OCI-LY7 (cell line): ENCODE data around the gene SOD1. TPM values are rescaled to one million over a fixed set of nuclear protein-coding genes. Genes with fewer than 3 reads are reported as not detected.
A peak's percentile ranks its signal among the peaks of the same experiment; 100 is the strongest.

Source experiments
- BruUV-seq: library from RNA; stranded (reverse); fragments of 400-500 nt; replicated peaks from 2 replicates; lab custom pipeline; 2021; lab: Mats Ljungman, UMichigan
- CTCF ChIA-PET: fragments of 300-600 bp; sonication (Branson Sonifier 250); formaldehyde crosslinking; loops from one replicate; lab custom pipeline; 2022; ENCODE audit warnings: antibody characterized with exemption; ENCODE audit not compliant: unreplicated experiment; lab: Charles Lee
- POLR2A ChIA-PET: fragments of 300-600 bp; sonication (Branson Sonifier 250); formaldehyde crosslinking; loops from one replicate; lab custom pipeline; 2022; ENCODE audit warnings: antibody characterized with exemption; lab: Charles Lee
- DNase-seq: peaks from one replicate; pipeline ENCODE4 v3.0.0-alpha.2; 2015; ENCODE audit warnings: low spot score
- H2AFZ ChIP-seq: fragments of 200-600 bp; sonication (generic), shearing (Covaris generic); 2 replicates; pipeline ENCODE4 v1.6.1; 2014; ENCODE audit warnings: mild to moderate bottlenecking, antibody characterized with exemption, low read length, moderate library complexity
- H3K27ac ChIP-seq: fragments of 200-600 bp; sonication (generic); 2 replicates; pipeline ENCODE4 v1.5.1; 2014; ENCODE audit warnings: mixed run types, low read depth, mild to moderate bottlenecking, moderate library complexity, low read length, inconsistent platforms; ENCODE audit not compliant: poor library complexity, severe bottlenecking
- H3K36me3 ChIP-seq: fragments of 200-600 bp; sonication (generic); 2 replicates; pipeline ENCODE4 v1.6.1; 2014; ENCODE audit warnings: mild to moderate bottlenecking, antibody characterized with exemption, low read length, moderate library complexity, mixed read lengths; ENCODE audit not compliant: insufficient read depth
- H3K4me1 ChIP-seq: fragments of 200-600 bp; sonication (generic); 2 replicates; pipeline ENCODE4 v1.5.1; 2014; ENCODE audit warnings: mild to moderate bottlenecking, low read length; ENCODE audit not compliant: insufficient read depth, poor library complexity, severe bottlenecking
- H3K4me2 ChIP-seq: fragments of 200-600 bp; sonication (generic); 2 replicates; pipeline ENCODE4 v1.6.1; 2014; ENCODE audit warnings: mild to moderate bottlenecking, low read length
- H3K4me3 ChIP-seq: fragments of 200-600 bp; sonication (generic); 2 replicates; pipeline ENCODE4 v1.5.1; 2014; ENCODE audit warnings: mild to moderate bottlenecking, low read depth, low read length; ENCODE audit not compliant: poor library complexity, severe bottlenecking
- H3K79me2 ChIP-seq: fragments of 200-600 bp; sonication (generic); 2 replicates; pipeline ENCODE4 v1.6.1; 2016; ENCODE audit warnings: low read depth, mild to moderate bottlenecking, low read length, moderate library complexity, mixed read lengths; ENCODE audit not compliant: insufficient read depth
- H3K9me2 ChIP-seq: fragments of 200-600 bp; sonication (generic); 2 replicates; pipeline ENCODE4 v1.6.1; 2016; ENCODE audit warnings: mild to moderate bottlenecking, low read length, mixed read lengths; ENCODE audit not compliant: insufficient read depth
- H3K9me3 ChIP-seq: fragments of 200-600 bp; sonication (generic); 2 replicates; pipeline ENCODE4 v1.6.1; 2014; ENCODE audit warnings: mild to moderate bottlenecking, mixed run types, low read length, mixed read lengths
- H4K20me1 ChIP-seq: fragments of 200-600 bp; sonication (generic); 2 replicates; pipeline ENCODE4 v1.6.1; 2014; ENCODE audit warnings: mild to moderate bottlenecking, antibody characterized with exemption, low read length, moderate library complexity, mixed read lengths; ENCODE audit not compliant: insufficient read depth
- EZH2phosphoT487 ChIP-seq: fragments of 200-600 bp; sonication (generic); IDR thresholded peaks from 2 replicates; pipeline ENCODE4 v1.6.1; 2018; ENCODE audit warnings: low read depth, borderline replicate concordance, mild to moderate bottlenecking, mixed run types, antibody characterized with exemption, low read length, moderate library complexity, mixed read lengths
- intact Hi-C: fragments of 100-400 bp; cut with micrococcal nuclease; formaldehyde crosslinking; loops from one replicate; pipeline ENCODE4 v1.10.0; 2022; ENCODE audit not compliant: unreplicated experiment
- total RNA-seq, 2 experiments: library from RNA; depleted of rRNA in 1 of 2; stranded (reverse); fragments of >200 nt in 1 of 2; shearing (Covaris generic) in 1 of 2; gene quantifications; 2 replicates each; pipeline ENCODE4 v1.2.3, GENCODE V29; 2014 to 2022
- TF ChIP-seq, protein P1 (sequence below): fragments of 200-600 bp; sonication (generic); conservative IDR thresholded peaks from 2 replicates; pipeline ENCODE4 v1.5.1; 2014; ENCODE audit warnings: mild to moderate bottlenecking, antibody characterized with exemption, low read length, moderate library complexity, mixed read lengths

The SOD1 gene
- total RNA-seq, 2 experiments from 2014 or later, result 229 to 307 TPM

DNA sequence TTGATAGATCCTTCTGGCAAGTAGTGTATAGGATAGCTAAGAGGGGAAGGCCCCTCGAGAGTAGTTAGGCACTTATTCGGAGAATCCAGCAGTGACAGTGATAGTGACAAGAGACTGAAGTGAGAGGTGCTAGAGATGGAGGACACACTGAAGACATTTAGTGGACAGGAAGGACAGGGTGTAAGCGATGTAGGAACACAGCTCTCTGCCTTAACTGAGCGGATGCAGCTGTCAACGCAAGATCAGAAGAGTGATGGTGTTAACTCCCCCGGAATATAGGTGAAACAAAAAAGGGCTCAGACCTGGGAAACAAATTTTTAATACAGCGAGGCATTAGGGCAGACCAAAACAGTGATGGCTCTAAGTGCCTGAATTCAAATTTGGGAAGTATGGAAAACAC is 15.8 kb downstream of the SOD1 start:
- no peaks in the 10 kb centered on the region for H3K79me2 ChIP-seq
- no peaks in the 10 kb centered on the region; the same call in 1 of the 2 replicates for H4K20me1 ChIP-seq
- BruUV-seq, result no TSS peak
- H3K4me3 ChIP-seq, result no peak overlapping the region
- no peak for DNase-seq
- H2AFZ ChIP-seq, result no peak overlapping the region
- no peaks in the 10 kb centered on the region for H3K9me2 ChIP-seq
- TF ChIP-seq EZH2phosphoT487, result no peak
- TF ChIP-seq, protein P1, sequence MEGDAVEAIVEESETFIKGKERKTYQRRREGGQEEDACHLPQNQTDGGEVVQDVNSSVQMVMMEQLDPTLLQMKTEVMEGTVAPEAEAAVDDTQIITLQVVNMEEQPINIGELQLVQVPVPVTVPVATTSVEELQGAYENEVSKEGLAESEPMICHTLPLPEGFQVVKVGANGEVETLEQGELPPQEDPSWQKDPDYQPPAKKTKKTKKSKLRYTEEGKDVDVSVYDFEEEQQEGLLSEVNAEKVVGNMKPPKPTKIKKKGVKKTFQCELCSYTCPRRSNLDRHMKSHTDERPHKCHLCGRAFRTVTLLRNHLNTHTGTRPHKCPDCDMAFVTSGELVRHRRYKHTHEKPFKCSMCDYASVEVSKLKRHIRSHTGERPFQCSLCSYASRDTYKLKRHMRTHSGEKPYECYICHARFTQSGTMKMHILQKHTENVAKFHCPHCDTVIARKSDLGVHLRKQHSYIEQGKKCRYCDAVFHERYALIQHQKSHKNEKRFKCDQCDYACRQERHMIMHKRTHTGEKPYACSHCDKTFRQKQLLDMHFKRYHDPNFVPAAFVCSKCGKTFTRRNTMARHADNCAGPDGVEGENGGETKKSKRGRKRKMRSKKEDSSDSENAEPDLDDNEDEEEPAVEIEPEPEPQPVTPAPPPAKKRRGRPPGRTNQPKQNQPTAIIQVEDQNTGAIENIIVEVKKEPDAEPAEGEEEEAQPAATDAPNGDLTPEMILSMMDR, result no peak
- H3K9me3 ChIP-seq, result no peaks in the 10 kb centered on the region
- CTCF ChIA-PET, result interaction anchor here (1.0 kb wide), 1 partner anchor 11 kb away, joined by 3 read pairs; no protein-coding TSS in a partner anchor
- H3K4me2 ChIP-seq, result no peak overlapping the region
- no peak overlapping the region for H3K27ac ChIP-seq
- intact Hi-C loops, result no loop called here
- peaks cover 63% of the 10 kb centered on the region for H3K36me3 ChIP-seq
- peaks cover 14% of the 10 kb centered on the region for H3K4me1 ChIP-seq
- POLR2A ChIA-PET, result no interaction called here

DNA sequence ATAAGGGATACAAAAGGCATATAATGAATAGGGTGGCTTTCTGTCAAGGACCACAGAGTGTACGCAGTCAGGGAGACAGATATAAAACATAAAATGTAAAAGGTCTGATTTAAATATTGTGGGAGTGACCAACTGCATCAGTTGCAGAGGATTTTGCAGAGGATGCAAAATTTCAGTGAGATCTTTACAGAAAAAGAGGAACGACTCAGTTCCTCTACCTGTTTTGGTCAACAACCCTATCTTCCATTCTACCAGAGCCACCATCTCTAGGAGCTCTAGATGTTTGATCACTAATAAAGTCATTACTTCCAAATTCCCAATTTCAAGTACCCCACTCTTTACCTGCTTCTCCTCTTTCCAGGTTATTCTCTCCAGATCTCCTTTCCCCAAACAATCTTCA is 16.5 kb downstream of the SOD1 start:
- Histone ChIP-seq H3K4me1 (peaks cover 14% of the 10 kb centered on the region), H2AFZ (no peak overlapping the region), H3K4me3 (no peak overlapping the region), H3K4me2 (no peak overlapping the region), H3K27ac (no peak overlapping the region), H3K9me2 (no peaks in the 10 kb centered on the region), H3K79me2 (no peaks in the 10 kb centered on the region), H4K20me1 (no peaks in the 10 kb centered on the region; the same call in 1 of the 2 replicates), H3K36me3 (peaks cover 63% of the 10 kb centered on the region), H3K9me3 (no peaks in the 10 kb centered on the region)
- ChIA-PET CTCF (no interaction called here), POLR2A (no interaction called here)
- BruUV-seq, result no TSS peak
- peak; percentile 29 for DNase-seq
- intact Hi-C loops, result no loop called here
- TF ChIP-seq, protein P1, result no peak
- TF ChIP-seq EZH2phosphoT487, result no peak

DNA sequence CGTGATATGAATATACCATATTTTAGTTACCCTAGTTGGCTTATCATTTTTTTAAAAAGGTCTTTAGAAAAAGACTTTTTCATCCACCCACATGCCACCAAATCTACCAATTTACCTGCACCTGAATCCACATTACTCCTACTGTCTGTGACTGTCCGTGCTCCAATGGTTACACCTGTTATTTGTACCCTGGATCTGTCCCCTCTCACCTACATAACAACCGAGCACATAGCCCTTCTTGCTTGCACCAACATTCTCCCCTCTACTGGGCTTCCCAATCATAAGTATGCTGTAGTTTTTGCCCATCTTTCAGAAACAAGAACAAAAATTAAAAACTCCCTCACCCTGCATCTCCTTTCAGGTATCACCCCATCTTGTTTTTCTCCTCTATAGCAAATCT is 17.6 kb downstream of the SOD1 start:
- CTCF ChIA-PET, result no interaction called here
- no peak for DNase-seq
- Histone ChIP-seq H2AFZ (no peak overlapping the region), H3K4me2 (no peak overlapping the region), H3K4me1 (peaks cover 14% of the 10 kb centered on the region), H3K79me2 (no peaks in the 10 kb centered on the region), H4K20me1 (no peaks in the 10 kb centered on the region; the same call in 1 of the 2 replicates), H3K4me3 (no peak overlapping the region), H3K9me2 (no peaks in the 10 kb centered on the region), H3K36me3 (peaks cover 63% of the 10 kb centered on the region), H3K9me3 (no peaks in the 10 kb centered on the region), H3K27ac (no peak overlapping the region)
- TF ChIP-seq, protein P1, result no peak
- TF ChIP-seq EZH2phosphoT487, result no peak
- intact Hi-C loops, result no loop called here
- POLR2A ChIA-PET, result interaction anchor here (1.0 kb wide), 1 partner anchor 8 kb away, joined by 3 read pairs; no protein-coding TSS in a partner anchor
- no TSS peak for BruUV-seq
